MM.1S (cell line): ENCODE measurements around the gene MDM1.

ENCODE experiments used
- CTCF ChIP-seq: fragments of 300-600 bp; sonication (generic); IDR thresholded peaks from 2 replicates; pipeline ENCODE4 v1.5.1; 2016; ENCODE audit warnings: antibody characterized with exemption, low read length, mixed read lengths
- EZH2 ChIP-seq: fragments of 300-600 bp; sonication (generic); optimal IDR thresholded peaks from 2 replicates; pipeline ENCODE3; 2017; ENCODE audit warnings: low read depth, mild to moderate bottlenecking, antibody characterized with exemption, low read length, mixed read lengths
- EZH2phosphoT487 ChIP-seq: fragments of 300-600 bp; sonication (generic); IDR thresholded peaks from 2 replicates; pipeline ENCODE4 v1.6.1; 2018; ENCODE audit warnings: antibody characterized with exemption, low read length

- TF ChIP-seq EZH2phosphoT487, result no peak
- TF ChIP-seq CTCF, result no peak
- no peak for TF ChIP-seq EZH2
Measured at GRCh38 chr12:68246350-68246749, 85.8 kb downstream of the MDM1 start.
